Lower leg skin (tissue), 3 donors: ENCODE measurements around the gene OVCA2.

Experiments used
- POLR2A ChIP-seq, 2 donors: fragments of 450-650 bp; IDR thresholded peaks; one replicate each; pipeline ENCODE4 v1.6.1; 2016 to 2017; ENCODE audit warnings: antibody characterized with exemption in 2 of 2, mild to moderate bottlenecking in 1 of 2, moderate library complexity in 1 of 2
- TF ChIP-seq, protein P1 (sequence below), 3 donors: fragments of 450-650 bp; IDR thresholded peaks; one replicate each; pipeline ENCODE4 v1.5.1; 2016; ENCODE audit warnings: antibody characterized with exemption in 3 of 3, mild to moderate bottlenecking in 3 of 3, moderate library complexity in 2 of 3

DNA sequence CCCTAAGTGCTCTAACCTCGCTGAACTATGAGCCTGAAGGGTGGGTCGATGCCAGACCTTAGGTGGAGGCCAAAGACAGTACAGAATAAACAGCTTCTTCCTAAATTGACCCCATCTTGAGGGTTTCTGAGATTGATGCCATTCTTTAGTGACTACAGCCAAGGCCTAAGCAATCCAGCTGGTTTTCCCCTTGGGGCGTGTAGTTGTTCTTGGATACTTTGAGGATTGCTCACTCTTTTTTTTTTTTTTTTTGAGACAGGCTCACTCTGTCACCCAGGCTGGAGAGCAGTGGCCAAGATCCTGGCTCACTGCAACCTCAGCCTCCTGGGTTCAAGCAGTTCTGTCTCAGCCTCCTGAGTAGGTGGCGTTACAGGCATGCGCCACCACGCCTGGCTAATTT is 2.0 kb downstream of the OVCA2 start:
- TF ChIP-seq, protein P1, sequence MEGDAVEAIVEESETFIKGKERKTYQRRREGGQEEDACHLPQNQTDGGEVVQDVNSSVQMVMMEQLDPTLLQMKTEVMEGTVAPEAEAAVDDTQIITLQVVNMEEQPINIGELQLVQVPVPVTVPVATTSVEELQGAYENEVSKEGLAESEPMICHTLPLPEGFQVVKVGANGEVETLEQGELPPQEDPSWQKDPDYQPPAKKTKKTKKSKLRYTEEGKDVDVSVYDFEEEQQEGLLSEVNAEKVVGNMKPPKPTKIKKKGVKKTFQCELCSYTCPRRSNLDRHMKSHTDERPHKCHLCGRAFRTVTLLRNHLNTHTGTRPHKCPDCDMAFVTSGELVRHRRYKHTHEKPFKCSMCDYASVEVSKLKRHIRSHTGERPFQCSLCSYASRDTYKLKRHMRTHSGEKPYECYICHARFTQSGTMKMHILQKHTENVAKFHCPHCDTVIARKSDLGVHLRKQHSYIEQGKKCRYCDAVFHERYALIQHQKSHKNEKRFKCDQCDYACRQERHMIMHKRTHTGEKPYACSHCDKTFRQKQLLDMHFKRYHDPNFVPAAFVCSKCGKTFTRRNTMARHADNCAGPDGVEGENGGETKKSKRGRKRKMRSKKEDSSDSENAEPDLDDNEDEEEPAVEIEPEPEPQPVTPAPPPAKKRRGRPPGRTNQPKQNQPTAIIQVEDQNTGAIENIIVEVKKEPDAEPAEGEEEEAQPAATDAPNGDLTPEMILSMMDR (IDR thresholded peaks at IDR 0.05), result no peak
- no peak for TF ChIP-seq POLR2A (IDR thresholded peaks at IDR 0.05)
